WTC11 (cell line): ENCODE data around the gene KRT86. TPM values are rescaled to one million over a fixed set of nuclear protein-coding genes. Genes with fewer than 3 reads are reported as not detected.

Experiments
- ATAC-seq: fragments of 200-7000 bp; cut with Tn5 transposase; 2 replicates; pipeline ENCODE4 v1.10.0; 2021; ENCODE audit warnings: mild to moderate bottlenecking, moderate library complexity
- CTCF ChIA-PET: fragments of 300-600 bp; sonication (Branson Sonifier 250); formaldehyde crosslinking; loops from one replicate; lab custom pipeline; 2021; ENCODE audit warnings: antibody characterized with exemption; lab: Charles Lee
- POLR2A ChIA-PET: fragments of 350-600 bp; sonication (Branson Sonifier 250); formaldehyde crosslinking; loops from one replicate; lab custom pipeline; 2021; ENCODE audit warnings: antibody characterized with exemption; lab: Charles Lee
- DNase-seq: peaks from one replicate; pipeline ENCODE4 v3.0.0; 2021; ENCODE audit warnings: low spot score
- H3K27ac Mint-ChIP-seq: 2 replicates; pipeline ENCODE4 v1.8.0; 2021; ENCODE audit warnings: mixed read lengths
- H3K27me3 Mint-ChIP-seq: 2 replicates; pipeline ENCODE4 v1.8.0; 2021; ENCODE audit warnings: low read depth, mild to moderate bottlenecking, moderate library complexity, mixed read lengths
- H3K36me3 Mint-ChIP-seq: 2 replicates; pipeline ENCODE4 v1.8.0; 2021; ENCODE audit warnings: mixed read lengths
- H3K4me1 Mint-ChIP-seq: 2 replicates; pipeline ENCODE4 v1.8.0; 2022; ENCODE audit warnings: mixed read lengths
- H3K4me3 Mint-ChIP-seq: 2 replicates; pipeline ENCODE4 v1.8.0; 2021; ENCODE audit warnings: mild to moderate bottlenecking, moderate library complexity, mixed read lengths
- H3K9me3 Mint-ChIP-seq: 2 replicates; pipeline ENCODE4 v1.8.0; 2021; ENCODE audit warnings: mixed read lengths
- CBFB ChIP-seq: sonication (generic); formaldehyde crosslinking; IDR thresholded peaks from 2 replicates; pipeline ENCODE4 v1.8.1; 2022; ENCODE audit warnings: mild to moderate bottlenecking, low read depth, missing genetic modification reagents
- E2F1 ChIP-seq: sonication (generic); formaldehyde crosslinking; IDR thresholded peaks from 2 replicates; pipeline ENCODE4 v1.8.0; 2022; ENCODE audit warnings: mild to moderate bottlenecking, missing genetic modification reagents
- ESRRA ChIP-seq: sonication (generic); formaldehyde crosslinking; IDR thresholded peaks from 2 replicates; pipeline ENCODE4 v1.8.1; 2022; ENCODE audit warnings: mild to moderate bottlenecking, missing genetic modification reagents, borderline replicate concordance
- FOXJ3 ChIP-seq: sonication (generic); formaldehyde crosslinking; IDR thresholded peaks from 2 replicates; pipeline ENCODE4 v1.9.0; 2021; ENCODE audit warnings: missing genetic modification reagents, mild to moderate bottlenecking, borderline replicate concordance
- FOXP1 ChIP-seq: sonication (generic); formaldehyde crosslinking; IDR thresholded peaks from 2 replicates; pipeline ENCODE4 v1.8.0; 2022; ENCODE audit warnings: missing genetic modification reagents, mild to moderate bottlenecking, moderate library complexity, borderline replicate concordance
- TCF7 ChIP-seq: sonication (generic); formaldehyde crosslinking; IDR thresholded peaks from 2 replicates; pipeline ENCODE4 v1.8.0; 2022; ENCODE audit warnings: mild to moderate bottlenecking, low read depth, missing genetic modification reagents, moderate library complexity
- TEAD4 ChIP-seq: sonication (generic); formaldehyde crosslinking; IDR thresholded peaks from 2 replicates; pipeline ENCODE4 v1.8.0; 2022; ENCODE audit warnings: mild to moderate bottlenecking, missing genetic modification reagents
- ZBTB43 ChIP-seq: sonication (generic); formaldehyde crosslinking; IDR thresholded peaks from 2 replicates; pipeline ENCODE4 v1.8.1; 2023; ENCODE audit warnings: mild to moderate bottlenecking, missing genetic modification reagents
- ZNF121 ChIP-seq: sonication (generic); formaldehyde crosslinking; IDR thresholded peaks from 2 replicates; pipeline ENCODE4 v1.8.0; 2023; ENCODE audit warnings: missing genetic modification reagents
- ZNF219 ChIP-seq: sonication (generic); formaldehyde crosslinking; IDR thresholded peaks from 2 replicates; pipeline ENCODE4 v1.8.0; 2023; ENCODE audit warnings: missing genetic modification reagents, mild to moderate bottlenecking, borderline replicate concordance
- ZNF416 ChIP-seq: fragments of 250-450 bp; sonication (Bioruptor Pico); IDR thresholded peaks from 2 replicates; pipeline ENCODE4 v1.9.0; 2021; ENCODE audit warnings: mild to moderate bottlenecking, inconsistent platforms
- total RNA-seq: library from RNA; stranded (reverse); gene quantifications from 3 replicates; pipeline ENCODE4 v1.2.3, GENCODE V29; 2021
- TF ChIP-seq, protein P1 (sequence below): fragments of 250-450 bp; sonication (Bioruptor Pico); IDR thresholded peaks from 2 replicates; pipeline ENCODE4 v1.9.0; 2021; ENCODE audit warnings: mild to moderate bottlenecking
- TF ChIP-seq, protein P2 (sequence below): fragments of 250-450 bp; sonication (Bioruptor Pico); IDR thresholded peaks from 2 replicates; pipeline ENCODE4 v1.8.0; 2021; ENCODE audit warnings: mild to moderate bottlenecking

The KRT86 gene
- total RNA-seq, 1 experiment from 2014 or later, result 0.11 TPM

DNA sequence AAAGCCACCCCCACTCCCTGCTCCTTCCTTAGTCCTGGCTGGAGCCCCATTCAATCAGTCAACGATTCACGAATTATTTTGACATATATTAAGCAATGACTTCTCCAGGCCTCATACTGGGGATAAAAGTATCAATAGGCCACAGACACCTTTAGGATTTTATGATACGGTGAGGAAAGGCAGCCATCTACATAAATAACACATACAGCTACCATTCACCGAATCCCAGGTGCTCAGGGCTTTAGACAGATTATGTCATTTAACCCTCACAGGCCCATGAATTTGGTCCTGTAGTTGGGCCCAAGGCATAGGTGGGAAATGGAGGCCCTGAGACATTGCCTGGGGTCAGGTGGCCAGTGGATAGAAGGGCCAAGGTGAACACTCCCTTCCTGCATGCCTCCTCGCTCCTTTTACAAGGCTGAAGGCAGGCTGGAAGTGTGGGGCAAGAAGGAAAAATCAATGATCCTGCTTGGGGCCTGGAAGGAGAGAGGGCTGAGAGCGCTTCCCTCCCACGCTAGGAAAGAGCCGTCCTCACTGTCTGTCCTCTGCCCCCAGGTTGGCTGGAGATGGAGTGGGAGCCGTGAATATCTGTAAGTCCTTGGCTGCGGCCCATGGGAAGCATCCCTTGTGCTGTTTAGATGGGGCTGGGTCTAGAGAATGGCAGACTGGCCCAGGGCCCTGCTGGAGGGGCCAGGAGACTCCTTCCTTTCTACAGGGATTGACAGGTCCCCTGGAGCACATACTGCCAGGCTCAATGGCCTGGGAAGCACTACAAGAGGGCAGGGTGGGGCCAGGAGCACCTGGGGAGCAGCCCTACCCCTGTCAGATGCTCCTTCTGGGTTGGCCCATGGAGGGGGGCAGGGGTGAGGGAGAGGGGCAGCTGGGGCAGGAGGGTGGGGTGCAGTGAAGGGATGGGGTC, 26.6 kb upstream of the KRT86 start (continued):
- TF ChIP-seq ZNF219 (CRISPR knock-in tag) (no peak), FOXP1 (CRISPR knock-in tag) (no peak), ZNF121 (CRISPR knock-in tag) (no peak), TCF7 (no peak), FOXJ3 (no peak)
- TF ChIP-seq, protein P1, sequence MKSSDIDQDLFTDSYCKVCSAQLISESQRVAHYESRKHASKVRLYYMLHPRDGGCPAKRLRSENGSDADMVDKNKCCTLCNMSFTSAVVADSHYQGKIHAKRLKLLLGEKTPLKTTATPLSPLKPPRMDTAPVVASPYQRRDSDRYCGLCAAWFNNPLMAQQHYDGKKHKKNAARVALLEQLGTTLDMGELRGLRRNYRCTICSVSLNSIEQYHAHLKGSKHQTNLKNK (CRISPR knock-in tag), result no peak

- H3K27me3 Mint-ChIP-seq, result peaks cover 38% of the 10 kb centered on the region
- TF ChIP-seq ZBTB43 (CRISPR knock-in tag) (no peak), TEAD4 (CRISPR knock-in tag) (no peak), E2F1 (CRISPR knock-in tag) (no peak), CBFB (CRISPR knock-in tag) (no peak), ZNF416 (CRISPR knock-in tag) (no peak)
- CTCF ChIA-PET, result interaction anchor here (0.6 to 4.9 kb wide), 8 partner anchors 10 to 92 kb away, joined by 3 to 45 read pairs (median 4); no protein-coding TSS in a partner anchor
- DNase-seq (no peak), ATAC-seq (no peak)
- H3K36me3 Mint-ChIP-seq, result no peaks in the 10 kb centered on the region
- H3K27ac Mint-ChIP-seq, result no peak overlapping the region
- no peaks in the 10 kb centered on the region for H3K9me3 Mint-ChIP-seq
- peaks cover 45% of the 10 kb centered on the region for H3K4me1 Mint-ChIP-seq
- no peak overlapping the region for H3K4me3 Mint-ChIP-seq
- POLR2A ChIA-PET, result no interaction called here
Observed at GRCh38 chr12:52248541-52249461, 25.6 kb upstream of the KRT86 start.

GRCh38 chr12:52249511-52250047, 24.9 kb upstream of the KRT86 start:
- peaks cover 43% of the 10 kb centered on the region for H3K4me1 Mint-ChIP-seq
- TF ChIP-seq ESRRA, result no peak
- no peak for TF ChIP-seq ZNF219 (CRISPR knock-in tag)
- TF ChIP-seq, protein P2, sequence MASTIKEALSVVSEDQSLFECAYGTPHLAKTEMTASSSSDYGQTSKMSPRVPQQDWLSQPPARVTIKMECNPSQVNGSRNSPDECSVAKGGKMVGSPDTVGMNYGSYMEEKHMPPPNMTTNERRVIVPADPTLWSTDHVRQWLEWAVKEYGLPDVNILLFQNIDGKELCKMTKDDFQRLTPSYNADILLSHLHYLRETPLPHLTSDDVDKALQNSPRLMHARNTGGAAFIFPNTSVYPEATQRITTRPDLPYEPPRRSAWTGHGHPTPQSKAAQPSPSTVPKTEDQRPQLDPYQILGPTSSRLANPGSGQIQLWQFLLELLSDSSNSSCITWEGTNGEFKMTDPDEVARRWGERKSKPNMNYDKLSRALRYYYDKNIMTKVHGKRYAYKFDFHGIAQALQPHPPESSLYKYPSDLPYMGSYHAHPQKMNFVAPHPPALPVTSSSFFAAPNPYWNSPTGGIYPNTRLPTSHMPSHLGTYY (CRISPR knock-in tag), result no peak
- no peak overlapping the region for H3K27ac Mint-ChIP-seq
- ChIA-PET CTCF (interaction anchor here (0.8 to 4.9 kb wide), 13 partner anchors 8 to 93 kb away, joined by 3 to 45 read pairs (median 5); no protein-coding TSS in a partner anchor), POLR2A (interaction anchor here (0.5 kb wide), 1 partner anchor 115 kb away, joined by 3 read pairs; no protein-coding TSS in a partner anchor)
- ATAC-seq, result no peak
- H3K27me3 Mint-ChIP-seq, result peaks cover 38% of the 10 kb centered on the region
- peak overlapping the region; percentile 66 for H3K4me3 Mint-ChIP-seq
- H3K36me3 Mint-ChIP-seq, result no peaks in the 10 kb centered on the region
- no peak for DNase-seq
- H3K9me3 Mint-ChIP-seq, result no peaks in the 10 kb centered on the region
